HG03175 (cell line): ENCODE data around the gene MUC5B.
"Not testable (repeated sequence)": the region's sequence is repeated elsewhere in the genome, so short reads cannot be mapped to it uniquely, and the experiment has no call there.

ENCODE experiments used
- ATAC-seq: cut with Tn5 transposase; IDR thresholded peaks from one replicate; pipeline ENCODE4 v1.9.1; 2021; ENCODE audit warnings: mild to moderate bottlenecking, moderate library complexity; ENCODE audit not compliant: unreplicated experiment

Gene MUC5B

DNA sequence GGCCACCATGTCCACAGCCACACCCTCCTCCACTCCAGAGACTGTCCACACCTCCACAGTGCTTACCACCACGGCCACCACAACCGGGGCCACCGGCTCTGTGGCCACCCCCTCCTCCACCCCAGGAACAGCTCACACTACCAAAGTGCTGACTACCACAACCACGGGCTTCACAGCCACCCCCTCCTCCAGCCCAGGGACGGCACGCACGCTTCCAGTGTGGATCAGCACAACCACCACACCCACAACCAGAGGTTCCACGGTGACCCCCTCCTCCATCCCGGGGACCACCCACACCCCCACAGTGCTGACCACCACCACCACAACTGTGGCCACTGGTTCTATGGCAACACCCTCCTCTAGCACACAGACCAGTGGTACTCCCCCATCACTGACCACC lies 21.7 kb downstream of the MUC5B start:
- not testable (repeated sequence) for ATAC-seq

DNA sequence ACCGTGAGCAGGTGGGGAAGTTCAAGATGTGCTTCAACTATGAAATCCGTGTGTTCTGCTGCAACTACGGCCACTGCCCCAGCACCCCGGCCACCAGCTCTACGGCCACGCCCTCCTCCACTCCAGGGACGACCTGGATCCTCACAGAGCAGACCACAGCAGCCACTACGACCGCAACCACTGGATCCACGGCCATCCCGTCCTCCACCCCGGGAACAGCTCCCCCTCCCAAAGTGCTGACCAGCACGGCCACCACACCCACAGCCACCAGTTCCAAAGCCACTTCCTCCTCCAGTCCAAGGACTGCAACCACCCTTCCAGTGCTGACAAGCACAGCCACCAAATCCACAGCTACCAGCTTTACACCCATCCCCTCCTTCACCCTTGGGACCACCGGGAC lies 22.9 kb downstream of the MUC5B start:
- not testable (repeated sequence) for ATAC-seq

DNA sequence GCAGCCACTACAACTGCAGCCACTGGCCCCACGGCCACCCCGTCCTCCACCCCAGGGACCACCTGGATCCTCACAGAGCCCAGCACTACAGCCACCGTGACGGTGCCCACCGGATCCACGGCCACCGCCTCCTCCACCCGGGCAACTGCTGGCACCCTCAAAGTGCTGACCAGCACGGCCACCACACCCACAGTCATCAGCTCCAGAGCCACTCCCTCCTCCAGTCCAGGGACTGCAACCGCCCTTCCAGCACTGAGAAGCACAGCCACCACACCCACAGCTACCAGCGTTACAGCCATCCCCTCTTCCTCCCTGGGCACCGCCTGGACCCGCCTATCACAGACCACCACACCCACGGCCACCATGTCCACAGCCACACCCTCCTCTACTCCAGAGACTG lies 23.4 kb downstream of the MUC5B start:
- ATAC-seq: not testable (repeated sequence)

DNA sequence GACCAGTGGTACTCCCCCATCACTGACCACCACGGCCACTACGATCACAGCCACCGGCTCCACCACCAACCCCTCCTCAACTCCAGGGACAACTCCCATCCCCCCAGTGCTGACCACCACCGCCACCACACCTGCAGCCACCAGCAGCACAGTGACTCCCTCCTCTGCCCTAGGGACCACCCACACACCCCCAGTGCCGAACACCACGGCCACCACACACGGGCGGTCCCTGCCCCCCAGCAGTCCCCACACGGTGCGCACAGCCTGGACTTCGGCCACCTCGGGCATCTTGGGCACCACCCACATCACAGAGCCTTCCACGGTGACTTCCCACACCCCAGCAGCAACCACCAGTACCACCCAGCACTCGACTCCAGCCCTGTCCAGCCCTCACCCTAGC lies 24.2 kb downstream of the MUC5B start:
- ATAC-seq: not testable (repeated sequence)

DNA sequence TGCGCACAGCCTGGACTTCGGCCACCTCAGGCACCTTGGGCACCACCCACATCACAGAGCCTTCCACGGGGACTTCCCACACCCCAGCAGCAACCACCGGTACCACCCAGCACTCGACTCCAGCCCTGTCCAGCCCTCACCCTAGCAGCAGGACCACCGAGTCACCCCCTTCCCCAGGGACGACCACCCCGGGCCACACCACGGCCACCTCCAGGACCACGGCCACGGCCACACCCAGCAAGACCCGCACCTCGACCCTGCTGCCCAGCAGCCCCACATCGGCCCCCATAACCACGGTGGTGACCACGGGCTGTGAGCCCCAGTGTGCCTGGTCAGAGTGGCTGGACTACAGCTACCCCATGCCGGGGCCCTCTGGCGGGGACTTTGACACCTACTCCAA lies 26.1 kb downstream of the MUC5B start:
- not testable (repeated sequence) for ATAC-seq

DNA sequence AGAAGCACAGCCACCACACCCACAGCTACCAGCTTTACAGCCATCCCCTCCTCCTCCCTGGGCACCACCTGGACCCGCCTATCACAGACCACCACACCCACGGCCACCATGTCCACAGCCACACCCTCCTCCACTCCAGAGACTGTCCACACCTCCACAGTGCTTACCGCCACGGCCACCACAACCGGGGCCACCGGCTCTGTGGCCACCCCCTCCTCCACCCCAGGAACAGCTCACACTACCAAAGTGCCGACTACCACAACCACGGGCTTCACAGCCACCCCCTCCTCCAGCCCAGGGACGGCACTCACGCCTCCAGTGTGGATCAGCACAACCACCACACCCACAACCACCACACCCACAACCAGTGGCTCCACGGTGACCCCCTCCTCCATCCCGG lies 27.5 kb downstream of the MUC5B start:
- not testable (repeated sequence) for ATAC-seq

DNA sequence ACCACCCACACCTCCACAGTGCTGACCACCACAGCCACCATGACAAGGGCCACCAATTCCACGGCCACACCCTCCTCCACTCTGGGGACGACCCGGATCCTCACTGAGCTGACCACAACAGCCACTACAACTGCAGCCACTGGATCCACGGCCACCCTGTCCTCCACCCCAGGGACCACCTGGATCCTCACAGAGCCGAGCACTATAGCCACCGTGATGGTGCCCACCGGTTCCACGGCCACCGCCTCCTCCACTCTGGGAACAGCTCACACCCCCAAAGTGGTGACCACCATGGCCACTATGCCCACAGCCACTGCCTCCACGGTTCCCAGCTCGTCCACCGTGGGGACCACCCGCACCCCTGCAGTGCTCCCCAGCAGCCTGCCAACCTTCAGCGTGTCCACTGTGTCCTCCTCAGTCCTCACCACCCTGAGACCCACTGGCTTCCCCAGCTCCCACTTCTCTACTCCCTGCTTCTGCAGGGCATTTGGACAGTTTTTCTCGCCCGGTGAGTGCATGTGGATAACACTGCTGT lies 28.4 kb downstream of the MUC5B start:
- ATAC-seq: no peak

DNA sequence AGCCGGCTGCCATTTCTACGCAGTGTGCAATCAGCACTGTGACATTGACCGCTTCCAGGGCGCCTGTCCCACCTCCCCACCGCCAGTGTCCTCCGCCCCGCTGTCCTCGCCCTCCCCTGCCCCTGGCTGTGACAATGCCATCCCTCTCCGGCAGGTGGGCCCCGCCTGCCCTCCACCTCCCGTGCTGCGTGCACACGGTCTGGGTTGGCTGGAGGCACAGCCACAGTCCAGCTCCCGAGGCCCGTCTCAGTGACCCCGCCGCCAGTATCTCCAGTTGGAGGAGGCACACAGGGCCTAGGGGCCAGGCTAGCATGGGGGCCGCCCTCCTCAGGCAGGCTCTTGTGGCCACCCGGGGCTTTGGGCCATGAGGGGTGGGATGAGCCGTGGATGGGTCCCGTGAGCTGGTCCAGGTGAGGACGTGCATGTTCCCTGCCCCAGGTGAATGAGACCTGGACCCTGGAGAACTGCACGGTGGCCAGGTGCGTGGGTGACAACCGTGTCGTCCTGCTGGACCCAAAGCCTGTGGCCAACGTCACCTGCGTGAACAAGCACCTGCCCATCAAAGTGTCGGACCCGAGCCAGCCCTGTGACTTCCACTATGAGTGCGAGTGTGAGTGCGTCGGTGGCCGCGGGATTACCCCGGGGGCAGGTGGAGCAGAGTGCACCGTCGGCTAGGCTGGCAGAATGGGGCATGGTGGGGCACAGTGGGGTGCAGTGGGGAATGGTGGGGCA lies 29.7 kb downstream of the MUC5B start:
- no peak for ATAC-seq

DNA sequence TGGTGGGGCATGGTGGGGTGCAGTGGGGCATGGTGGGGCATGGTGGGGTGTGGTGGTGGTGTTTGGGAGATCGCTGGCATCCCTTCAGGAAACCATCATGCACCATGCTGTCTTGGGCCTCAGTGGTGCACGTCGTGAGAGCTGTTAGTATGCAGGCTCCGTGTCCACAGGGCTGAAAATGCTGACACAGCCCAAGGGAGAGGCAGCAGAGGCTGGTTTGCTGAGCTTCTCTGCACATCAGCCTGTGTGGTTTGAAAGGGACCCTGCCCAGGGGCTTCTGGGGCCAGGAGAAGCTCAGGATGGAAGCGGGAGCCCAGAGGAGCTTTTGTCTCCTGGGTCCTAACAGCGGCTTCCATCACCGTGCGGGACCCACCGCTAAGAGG lies 30.2 kb downstream of the MUC5B start:
- no peak for ATAC-seq

DNA sequence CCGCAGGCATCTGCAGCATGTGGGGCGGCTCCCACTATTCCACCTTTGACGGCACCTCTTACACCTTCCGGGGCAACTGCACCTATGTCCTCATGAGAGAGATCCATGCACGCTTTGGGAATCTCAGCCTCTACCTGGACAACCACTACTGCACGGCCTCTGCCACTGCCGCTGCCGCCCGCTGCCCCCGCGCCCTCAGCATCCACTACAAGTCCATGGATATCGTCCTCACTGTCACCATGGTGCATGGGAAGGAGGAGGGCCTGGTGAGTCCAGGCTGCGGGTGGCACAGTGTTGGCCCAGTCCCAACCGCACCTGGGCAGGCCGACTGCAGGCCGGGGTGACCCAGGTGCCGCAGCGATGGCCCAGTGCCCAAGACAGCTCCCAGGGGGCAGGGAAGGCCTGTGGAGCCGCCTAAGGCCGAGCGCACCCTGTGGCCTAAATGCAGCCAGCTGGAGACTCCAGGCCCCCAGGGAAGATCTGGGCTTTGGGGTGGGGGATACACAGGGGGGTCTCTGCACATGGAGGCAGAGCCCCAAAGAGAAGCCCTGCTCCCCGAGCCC lies 31.3 kb downstream of the MUC5B start:
- ATAC-seq: no peak

DNA sequence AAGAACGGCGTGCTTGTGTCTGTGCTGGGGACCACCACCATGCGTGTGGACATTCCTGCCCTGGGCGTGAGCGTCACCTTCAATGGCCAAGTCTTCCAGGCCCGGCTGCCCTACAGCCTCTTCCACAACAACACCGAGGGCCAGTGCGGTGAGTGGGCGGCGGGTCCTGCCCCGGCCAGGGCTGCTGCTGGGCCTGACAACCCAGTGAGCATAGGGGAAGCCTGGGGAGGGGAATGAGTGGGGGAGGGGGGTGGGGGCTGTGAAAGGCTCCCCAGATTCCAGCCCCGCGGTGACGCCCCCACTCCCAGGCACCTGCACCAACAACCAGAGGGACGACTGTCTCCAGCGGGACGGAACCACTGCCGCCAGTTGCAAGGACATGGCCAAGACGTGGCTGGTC lies 31.9 kb downstream of the MUC5B start:
- ATAC-seq: no peak

DNA sequence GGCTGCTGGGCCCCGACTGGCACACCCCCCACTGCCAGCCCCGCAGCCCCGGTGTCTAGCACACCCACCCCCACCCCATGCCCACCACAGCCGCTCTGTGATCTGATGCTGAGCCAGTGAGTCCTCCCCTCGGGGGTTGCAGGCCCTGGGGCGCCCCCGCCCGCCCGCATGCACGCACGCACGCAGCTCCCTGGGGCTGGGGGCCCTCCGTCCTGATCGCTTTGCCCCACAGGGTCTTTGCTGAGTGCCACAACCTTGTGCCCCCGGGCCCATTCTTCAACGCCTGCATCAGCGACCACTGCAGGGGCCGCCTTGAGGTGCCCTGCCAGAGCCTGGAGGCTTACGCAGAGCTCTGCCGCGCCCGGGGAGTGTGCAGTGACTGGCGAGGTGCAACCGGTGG lies 32.3 kb downstream of the MUC5B start:
- ATAC-seq: no peak

DNA sequence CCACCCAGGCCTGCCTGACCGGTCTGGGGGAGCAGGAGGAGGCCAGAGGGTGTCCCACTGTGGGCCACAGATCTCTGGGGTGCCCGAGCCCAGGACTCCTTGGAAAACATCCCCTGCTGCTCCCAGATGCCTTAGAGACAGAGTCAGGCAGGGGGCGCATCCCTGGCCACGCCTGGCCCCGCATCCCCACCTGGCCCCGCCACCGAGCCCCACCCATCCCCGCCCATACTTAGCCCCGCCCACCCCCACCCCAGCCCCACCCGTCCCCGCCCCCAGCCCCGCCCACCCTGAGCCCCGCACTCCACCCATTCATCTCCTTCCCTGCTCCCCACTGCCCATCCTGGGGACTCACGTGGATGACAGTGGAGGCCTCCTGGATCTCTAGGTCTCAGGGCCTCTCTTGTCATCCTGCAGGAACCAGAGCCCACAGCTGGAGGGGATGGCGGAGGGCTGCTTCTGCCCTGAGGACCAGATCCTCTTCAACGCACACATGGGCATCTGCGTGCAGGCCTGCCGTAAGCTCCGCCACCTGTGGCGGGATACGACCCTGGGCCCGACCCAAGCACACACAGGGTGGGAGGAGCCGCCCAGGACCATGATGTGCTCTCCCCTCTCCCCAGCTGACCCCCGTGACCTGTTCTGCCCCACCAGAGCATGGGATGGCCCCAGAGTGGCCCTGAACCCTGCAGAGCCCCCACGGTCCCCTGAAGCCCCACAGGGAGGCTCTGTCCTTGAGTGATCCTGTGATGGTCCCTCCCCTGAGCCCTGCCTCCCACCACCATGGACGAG lies 33.6 kb downstream of the MUC5B start:
- ATAC-seq: no peak

DNA sequence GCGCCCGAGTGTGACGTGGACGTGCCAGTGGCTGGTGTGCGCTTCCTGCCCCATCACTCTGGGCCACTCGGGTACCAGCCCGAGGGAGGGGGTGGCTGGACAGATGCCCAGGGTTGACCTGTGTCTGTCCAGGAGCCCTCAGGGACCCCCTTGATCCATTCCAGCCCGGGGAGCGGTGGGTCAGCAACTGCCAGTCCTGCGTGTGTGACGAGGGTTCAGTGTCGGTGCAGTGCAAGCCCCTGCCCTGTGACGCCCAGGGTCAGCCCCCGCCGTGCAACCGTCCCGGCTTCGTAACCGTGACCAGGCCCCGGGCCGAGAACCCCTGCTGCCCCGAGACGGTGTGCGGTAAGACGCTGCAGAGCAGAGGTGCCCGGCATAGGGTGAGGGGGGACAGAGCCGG lies 34.5 kb downstream of the MUC5B start:
- no peak for ATAC-seq

DNA sequence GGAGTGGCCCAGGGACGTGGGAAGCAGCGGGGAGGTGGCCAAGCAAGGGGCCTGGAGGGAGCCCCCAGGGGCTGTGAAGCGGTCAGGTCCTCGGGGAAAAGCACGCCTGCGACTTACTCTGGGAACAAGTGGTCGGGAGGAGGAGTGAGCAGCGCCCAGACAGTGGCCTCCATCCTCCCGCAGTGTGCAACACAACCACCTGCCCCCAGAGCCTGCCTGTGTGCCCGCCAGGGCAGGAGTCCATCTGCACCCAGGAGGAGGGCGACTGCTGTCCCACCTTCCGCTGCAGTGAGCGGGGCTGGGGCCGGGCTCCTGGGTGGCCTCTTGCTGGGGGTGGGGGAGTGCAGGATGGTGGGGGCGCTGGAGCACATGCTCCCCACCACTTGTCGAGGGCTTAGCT lies 35.0 kb downstream of the MUC5B start:
- no peak for ATAC-seq

DNA sequence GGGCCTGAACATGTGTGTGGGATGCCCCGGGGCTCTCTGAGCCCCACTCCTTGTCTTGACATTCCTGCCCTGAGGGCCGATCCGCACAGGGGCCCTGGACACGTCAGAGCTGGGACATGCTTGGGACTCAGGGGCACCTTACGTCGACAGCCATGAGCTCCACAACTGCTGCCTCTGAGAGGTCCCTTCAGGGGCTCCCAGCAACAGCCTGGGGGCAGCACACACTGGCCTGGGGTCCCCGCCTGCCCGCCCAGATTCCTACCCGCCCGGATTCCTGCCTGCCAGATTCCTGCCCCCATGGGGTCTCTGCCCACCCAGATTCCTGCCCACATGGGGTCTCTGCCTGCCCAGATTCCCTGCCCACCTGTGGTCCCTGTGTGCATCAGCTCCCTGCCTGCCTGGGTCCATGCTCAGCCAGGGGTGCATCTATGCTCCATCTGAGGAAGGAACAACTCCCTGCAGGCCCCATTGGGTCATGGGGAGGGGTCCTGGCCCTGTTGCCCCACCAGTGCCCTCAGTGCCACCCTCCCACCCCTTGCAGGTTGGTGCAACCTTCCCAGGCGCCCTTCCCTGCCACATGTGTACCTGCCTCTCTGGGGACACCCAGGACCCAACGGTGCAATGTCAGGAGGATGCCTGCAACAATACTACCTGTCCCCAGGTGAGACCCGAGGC lies 35.7 kb downstream of the MUC5B start:
- no peak for ATAC-seq

DNA sequence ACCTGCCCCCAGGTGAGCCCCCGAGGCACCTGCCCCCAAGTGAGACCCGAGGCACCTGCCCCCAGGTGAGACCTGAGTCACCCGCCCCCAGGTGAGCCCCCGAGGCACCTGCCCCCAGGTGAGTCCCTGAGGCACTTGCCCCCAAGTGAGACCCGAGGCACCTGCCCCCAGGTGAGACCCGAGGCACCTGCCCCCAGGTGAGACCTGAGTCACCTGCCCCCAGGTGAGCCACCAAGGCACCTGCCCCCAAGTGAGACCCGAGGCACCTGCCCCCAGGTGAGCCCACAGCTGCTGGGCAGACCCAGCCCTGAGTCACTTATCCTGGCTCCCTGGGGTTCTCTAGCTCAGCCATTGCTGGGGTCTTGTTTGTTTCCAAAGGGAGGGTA lies 36.2 kb downstream of the MUC5B start:
- no peak for ATAC-seq

DNA sequence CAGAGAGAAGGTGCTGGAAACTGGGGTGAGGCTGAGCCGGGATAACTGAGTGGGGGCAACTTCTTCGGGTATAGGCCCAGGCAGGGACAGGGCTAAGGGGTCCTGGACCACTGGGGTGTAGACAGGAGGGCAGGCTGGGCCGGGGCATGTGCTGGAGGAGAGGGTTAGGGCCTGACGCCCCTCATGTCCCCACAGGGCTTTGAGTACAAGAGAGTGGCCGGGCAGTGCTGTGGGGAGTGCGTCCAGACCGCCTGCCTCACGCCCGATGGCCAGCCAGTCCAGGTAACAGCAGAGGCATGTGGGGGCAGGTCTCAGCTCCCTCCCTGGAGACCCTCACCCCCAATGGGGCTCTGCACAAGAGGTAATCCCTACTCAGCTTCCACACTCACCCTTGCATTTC lies 36.7 kb downstream of the MUC5B start:
- ATAC-seq: no peak

DNA sequence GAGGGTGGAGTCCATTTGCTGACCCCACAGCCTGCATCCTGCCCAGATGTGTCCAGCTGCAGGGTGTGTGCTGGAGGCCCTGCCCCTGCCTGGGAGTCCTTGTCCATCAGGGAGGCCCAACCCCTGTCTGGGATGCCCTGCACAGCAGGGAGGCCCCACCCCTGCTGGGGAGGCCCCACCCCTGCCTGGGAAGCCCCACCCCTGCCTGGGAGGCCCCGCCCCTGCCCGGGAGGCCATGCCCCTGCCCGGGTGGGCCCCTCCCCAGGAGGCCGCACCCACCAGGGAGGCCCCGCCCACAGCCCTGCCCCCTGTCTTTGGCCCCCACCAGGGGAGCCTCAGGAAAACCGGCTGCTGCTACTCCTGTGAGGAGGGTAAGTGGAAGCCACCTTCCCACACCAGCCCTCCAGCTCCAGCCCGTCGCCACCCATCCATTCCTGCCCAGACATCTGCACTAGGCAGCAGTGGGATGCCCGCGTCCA lies 37.2 kb downstream of the MUC5B start:
- ATAC-seq: no peak

DNA sequence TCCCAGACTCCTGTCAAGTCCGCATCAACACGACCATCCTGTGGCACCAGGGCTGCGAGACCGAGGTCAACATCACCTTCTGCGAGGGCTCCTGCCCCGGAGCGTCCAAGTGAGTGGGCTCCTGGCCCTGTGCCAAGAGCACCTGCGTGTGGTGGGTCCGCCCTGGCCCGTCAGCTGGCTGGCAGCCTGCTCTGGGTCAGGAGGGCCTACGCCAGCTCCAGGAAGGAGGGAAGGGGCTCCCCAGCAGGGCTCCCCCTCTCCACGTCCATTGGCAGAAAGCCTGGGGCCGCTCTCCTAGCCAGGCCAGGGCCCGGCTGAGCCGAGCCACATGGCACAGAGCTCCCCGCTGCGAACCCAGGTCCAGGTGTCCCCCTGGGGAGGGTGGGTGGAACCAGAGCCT lies 37.8 kb downstream of the MUC5B start:
- no peak for ATAC-seq
